CD4-positive, alpha-beta T cell (primary cell): ENCODE results near the gene DYNLT5. TPM values are rescaled to one million over a fixed set of nuclear protein-coding genes. Genes with fewer than 3 reads are reported as not detected.

Experiments
- ATAC-seq: fragments of 200-7000 bp; cut with Tn5 transposase; one replicate; pipeline ENCODE4 v1.10.0; 2022; ENCODE audit warnings: mild to moderate bottlenecking; ENCODE audit not compliant: poor library complexity
- CTCF ChIA-PET: fragments of 350-600 bp; sonication (Branson Sonifier 250); formaldehyde crosslinking; loops from one replicate; lab custom pipeline; 2021; ENCODE audit warnings: antibody characterized with exemption, inconsistent platforms; lab: Charles Lee
- POLR2A ChIA-PET: fragments of 350-600 bp; sonication (Branson Sonifier 250); formaldehyde crosslinking; loops from one replicate; lab custom pipeline; 2021; ENCODE audit warnings: antibody characterized with exemption, inconsistent platforms; lab: Charles Lee
- DNase-seq, 14 experiments: peaks; one replicate each; pipeline ENCODE4 v3.0.0-alpha.2; 2013 to 2020; ENCODE audit warnings: mixed read lengths in 2 of 14
- H3K27ac ChIP-seq, 2 donors: one replicate each; pipeline versions ENCODE4 v1.5.1 to v1.7.0; 2013; ENCODE audit warnings: low read length in 2 of 2, low read depth in 1 of 2, mild to moderate bottlenecking in 1 of 2
- H3K27me3 ChIP-seq, 2 experiments: 1 replicate in 1 of 2; 2 replicates in 1 of 2; pipeline versions ENCODE4 v1.6.1 to v1.7.0; 2013; ENCODE audit warnings: low read length in 2 of 2, control low read depth in 1 of 2, mild to moderate bottlenecking in 1 of 2, moderate library complexity in 1 of 2; ENCODE audit not compliant: insufficient read depth in 2 of 2, control insufficient read depth in 1 of 2
- H3K36me3 ChIP-seq: one replicate; pipeline ENCODE4 v1.6.1; 2013; ENCODE audit warnings: low read length, control low read depth; ENCODE audit not compliant: insufficient read depth
- H3K4me1 ChIP-seq: one replicate; pipeline ENCODE4 v1.6.1; 2013; ENCODE audit warnings: low read length, control low read depth; ENCODE audit not compliant: insufficient read depth
- H3K4me3 ChIP-seq: one replicate; pipeline ENCODE4 v1.5.1; 2013; ENCODE audit warnings: mild to moderate bottlenecking, low read length, moderate library complexity
- H3K9me3 ChIP-seq, 2 experiments: 1 replicate in 1 of 2; 2 replicates in 1 of 2; pipeline versions ENCODE4 v1.6.1 to v1.7.0; 2013; ENCODE audit warnings: low read length in 2 of 2, mild to moderate bottlenecking in 2 of 2, control low read depth in 1 of 2, moderate library complexity in 1 of 2; ENCODE audit not compliant: control insufficient read depth in 1 of 2, insufficient read depth in 1 of 2
- H3K27ac Mint-ChIP-seq: one replicate; pipeline ENCODE4 v1.8.0; 2020; ENCODE audit warnings: mixed read lengths
- H3K27me3 Mint-ChIP-seq: one replicate; pipeline ENCODE4 v1.8.0; 2021; ENCODE audit warnings: mixed read lengths
- H3K36me3 Mint-ChIP-seq: one replicate; pipeline ENCODE4 v1.8.0; 2021; ENCODE audit warnings: low read depth, mixed read lengths
- H3K4me1 Mint-ChIP-seq: one replicate; pipeline ENCODE4 v1.8.0; 2021; ENCODE audit warnings: low read depth, mixed read lengths
- H3K4me3 Mint-ChIP-seq: one replicate; pipeline ENCODE4 v1.8.0; 2020; ENCODE audit warnings: mild to moderate bottlenecking, mixed read lengths
- H3K9me3 Mint-ChIP-seq: one replicate; pipeline ENCODE4 v1.8.0; 2020; ENCODE audit warnings: mixed read lengths
- intact Hi-C, 2 experiments: fragments of 100-400 bp; cut with DNase I in 1 of 2; cut with micrococcal nuclease in 1 of 2; formaldehyde crosslinking; loops; one replicate each; pipeline versions ENCODE4 v1.15.1 to v1.9.0; 2023 to 2025; cut with DNase I, micrococcal nuclease
- total RNA-seq, 174 experiments: library from RNA in 2 of 174; stranded (reverse) in 2 of 174; gene quantifications; one replicate each; pipeline ENCODE4 v1.2.3 and lab custom pipeline; 2021 to 2026
- TF ChIP-seq, protein P1 (sequence below): fragments of 200-600 bp; IDR thresholded peaks from one replicate; pipeline ENCODE4 v1.8.0; 2022; ENCODE audit warnings: antibody characterized with exemption, mild to moderate bottlenecking

The DYNLT5 gene
- total RNA-seq, 2 experiments from 2014 or later: not detected

GRCh38 chr1:66774438-66774837 is 22.2 kb downstream of the DYNLT5 start:
- no peak for ATAC-seq
- Histone ChIP-seq H3K9me3 (no peaks in the 10 kb centered on the region), H3K4me1 (no peaks in the 10 kb centered on the region), H3K27ac (no peak overlapping the region), H3K4me3 (no peak overlapping the region), H3K27me3 (no peaks in the 10 kb centered on the region), H3K36me3 (no peaks in the 10 kb centered on the region)
- DNase-seq: no peak
- intact Hi-C loops: loop anchor here in 1 of 2 experiments (5.0 to 10.0 kb wide), 2 partner anchors 60 to 208 kb away; no protein-coding TSS in a partner anchor
- Mint-ChIP-seq H3K4me1 (peaks cover 17% of the 10 kb centered on the region), H3K27me3 (peaks cover 4% of the 10 kb centered on the region), H3K4me3 (no peak overlapping the region), H3K9me3 (no peaks in the 10 kb centered on the region), H3K27ac (no peak overlapping the region), H3K36me3 (no peaks in the 10 kb centered on the region)
- ChIA-PET CTCF (no interaction called here), POLR2A (no interaction called here)
- TF ChIP-seq, protein P1, sequence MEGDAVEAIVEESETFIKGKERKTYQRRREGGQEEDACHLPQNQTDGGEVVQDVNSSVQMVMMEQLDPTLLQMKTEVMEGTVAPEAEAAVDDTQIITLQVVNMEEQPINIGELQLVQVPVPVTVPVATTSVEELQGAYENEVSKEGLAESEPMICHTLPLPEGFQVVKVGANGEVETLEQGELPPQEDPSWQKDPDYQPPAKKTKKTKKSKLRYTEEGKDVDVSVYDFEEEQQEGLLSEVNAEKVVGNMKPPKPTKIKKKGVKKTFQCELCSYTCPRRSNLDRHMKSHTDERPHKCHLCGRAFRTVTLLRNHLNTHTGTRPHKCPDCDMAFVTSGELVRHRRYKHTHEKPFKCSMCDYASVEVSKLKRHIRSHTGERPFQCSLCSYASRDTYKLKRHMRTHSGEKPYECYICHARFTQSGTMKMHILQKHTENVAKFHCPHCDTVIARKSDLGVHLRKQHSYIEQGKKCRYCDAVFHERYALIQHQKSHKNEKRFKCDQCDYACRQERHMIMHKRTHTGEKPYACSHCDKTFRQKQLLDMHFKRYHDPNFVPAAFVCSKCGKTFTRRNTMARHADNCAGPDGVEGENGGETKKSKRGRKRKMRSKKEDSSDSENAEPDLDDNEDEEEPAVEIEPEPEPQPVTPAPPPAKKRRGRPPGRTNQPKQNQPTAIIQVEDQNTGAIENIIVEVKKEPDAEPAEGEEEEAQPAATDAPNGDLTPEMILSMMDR: no peak

- H3K4me1 Mint-ChIP-seq: peaks cover 5% of the 10 kb centered on the region
- H3K4me1 ChIP-seq: no peaks in the 10 kb centered on the region
- H3K36me3 Mint-ChIP-seq: no peaks in the 10 kb centered on the region
- TF ChIP-seq, protein P1: no peak
- CTCF ChIA-PET: no interaction called here
- peaks cover 4% of the 10 kb centered on the region for H3K27me3 Mint-ChIP-seq
- H3K36me3 ChIP-seq: no peaks in the 10 kb centered on the region
- no peaks in the 10 kb centered on the region for H3K9me3 Mint-ChIP-seq
- H3K4me3 ChIP-seq: no peak overlapping the region
- peaks cover 0 to 4% of the 10 kb centered on the region in 2 experiments for H3K9me3 ChIP-seq
- intact Hi-C loops: loop anchor here in 1 of 2 experiments (10.0 kb wide), 1 partner anchor 59 kb away; no protein-coding TSS in a partner anchor
- no peak overlapping the region for H3K27ac ChIP-seq
- no peak overlapping the region for H3K27ac Mint-ChIP-seq
- no peak for ATAC-seq
- no peak for DNase-seq
- H3K4me3 Mint-ChIP-seq: no peak overlapping the region
- POLR2A ChIA-PET: no interaction called here
- H3K27me3 ChIP-seq: no peaks in the 10 kb centered on the region
Measured at GRCh38 chr1:66775646-66776045, 23.4 kb downstream of the DYNLT5 start.

DNA sequence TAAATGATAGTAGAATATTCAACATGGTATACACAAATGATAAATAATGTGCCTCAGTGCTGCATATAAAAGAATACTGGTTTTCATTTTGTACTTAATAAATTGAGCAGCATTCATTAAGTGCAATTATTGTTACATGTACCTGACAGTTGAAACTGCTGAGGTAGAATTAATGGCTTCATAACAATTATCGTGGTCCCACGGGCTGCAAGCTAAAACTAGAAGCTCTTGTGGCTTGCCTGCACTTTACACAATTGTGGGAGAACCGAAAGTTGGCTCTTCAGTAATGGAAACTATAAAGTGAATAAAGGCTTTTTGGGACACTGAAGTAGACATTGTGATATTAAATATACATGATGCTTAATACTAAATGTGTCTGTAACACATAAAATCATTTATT is 25.6 kb downstream of the DYNLT5 start:
- POLR2A ChIA-PET: no interaction called here
- Mint-ChIP-seq H3K27ac (no peak overlapping the region), H3K9me3 (no peaks in the 10 kb centered on the region)

More for the DNA sequence above, 25.6 kb downstream of the DYNLT5 start:
- Histone ChIP-seq H3K27ac (no peak overlapping the region), H3K9me3 (peaks cover 0 to 5% of the 10 kb centered on the region in 2 experiments), H3K36me3 (no peaks in the 10 kb centered on the region), H3K4me1 (no peaks in the 10 kb centered on the region), H3K4me3 (no peak overlapping the region), H3K27me3 (no peaks in the 10 kb centered on the region)
- ATAC-seq (no peak), DNase-seq (no peak)
- CTCF ChIA-PET: no interaction called here
- no peaks in the 10 kb centered on the region for H3K36me3 Mint-ChIP-seq
- peaks cover 4% of the 10 kb centered on the region for H3K27me3 Mint-ChIP-seq
- intact Hi-C loops: loop anchor here in 1 of 2 experiments (10.0 kb wide), 1 partner anchor 57 kb away; no protein-coding TSS in a partner anchor
- TF ChIP-seq, protein P1: no peak
- H3K4me3 Mint-ChIP-seq: no peak overlapping the region
- H3K4me1 Mint-ChIP-seq: no peaks in the 10 kb centered on the region
